NOMO-1 (cell line): ENCODE data around the gene USP24.
A peak's percentile ranks its signal among the peaks of the same experiment; 100 is the strongest.
"Not testable (repeated sequence)": the region's sequence is repeated elsewhere in the genome, so short reads cannot be mapped to it uniquely, and the experiment has no call there.

Source experiments
- DNase-seq, 2 experiments: peaks; one replicate each; lab custom pipeline; 2025; ENCODE audit not compliant: unreplicated experiment in 2 of 2; lab: John Stamatoyannopoulos, UW

The USP24 gene

DNA sequence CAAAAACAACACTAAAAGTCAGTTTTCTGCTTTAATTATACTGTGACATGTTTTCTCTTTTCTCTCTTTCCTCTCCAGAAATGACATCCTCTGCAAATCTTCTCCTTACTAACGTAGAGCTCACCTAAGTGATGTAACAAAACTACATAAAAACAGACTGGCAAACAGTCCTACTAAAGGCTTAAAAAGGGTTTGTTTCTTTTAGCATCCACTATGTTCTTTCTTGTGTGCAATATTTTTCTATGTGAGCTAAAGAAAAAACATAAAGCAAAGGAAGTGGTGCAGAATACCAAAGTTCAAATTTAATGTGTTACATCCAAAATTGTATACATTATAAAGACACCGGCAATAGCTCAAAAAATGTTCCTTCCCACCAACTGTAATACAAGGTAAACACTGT, 14.5 kb downstream of the USP24 start:
- DNase-seq, result no peak

GRCh38 chr1:55199735-55200134, 15.4 kb downstream of the USP24 start:
- not testable (repeated sequence) for DNase-seq

- no peak for DNase-seq
Measured at GRCh38 chr1:55198044-55198443, 17.1 kb downstream of the USP24 start.

DNA sequence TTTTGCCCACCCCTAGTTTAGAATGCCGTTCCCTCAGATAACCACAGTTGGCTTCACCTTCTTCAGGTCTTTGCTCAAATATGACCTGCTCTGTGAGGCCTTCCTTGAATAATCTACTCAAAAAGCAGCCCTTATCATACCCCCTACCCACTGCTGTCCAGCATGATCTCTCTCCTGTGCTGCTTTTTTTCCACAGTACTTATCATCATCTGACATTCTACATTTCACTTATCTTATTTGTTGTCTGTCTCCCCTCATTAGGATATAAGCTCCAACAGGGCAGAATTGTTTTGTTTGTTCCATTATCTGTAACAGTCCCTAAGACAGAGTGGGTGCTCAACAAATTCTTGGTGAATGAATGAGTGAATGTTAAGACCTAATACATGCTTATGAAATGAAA, 18.1 kb downstream of the USP24 start:
- no peak for DNase-seq

DNA sequence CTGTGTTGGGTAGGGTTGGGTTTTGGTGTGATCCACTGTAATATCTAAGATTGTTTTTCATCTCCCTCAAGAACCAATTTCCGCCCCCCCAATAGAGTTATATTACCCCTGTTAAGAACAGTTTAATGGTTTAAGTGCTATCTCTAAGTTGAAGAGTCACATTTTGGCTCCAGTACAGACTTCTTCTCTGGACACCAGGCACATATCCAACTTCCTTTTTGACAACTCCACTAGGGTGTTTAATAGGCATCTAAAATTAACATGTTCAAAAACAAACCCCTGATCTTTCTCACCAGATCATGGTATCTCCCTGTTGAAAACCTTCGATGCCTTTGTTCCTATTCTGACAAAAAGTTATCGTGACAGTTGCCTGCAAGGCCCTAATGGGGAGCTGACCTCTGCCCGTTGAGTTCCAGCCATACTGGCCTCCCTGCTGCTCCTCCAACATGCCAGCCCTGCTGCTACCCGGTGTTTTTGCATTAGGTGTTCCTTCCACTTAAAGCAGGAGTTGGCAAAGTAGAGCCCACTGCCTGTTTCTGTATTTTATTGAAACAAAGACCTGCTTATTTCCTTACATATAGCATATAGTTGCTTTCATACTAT, 18.6 kb downstream of the USP24 start:
- DNase-seq, result peak in 1 of 2 experiments; percentile 35

- DNase-seq, result peak; percentile 66 to 91
Measured at GRCh38 chr1:55195521-55196233, 19.5 kb downstream of the USP24 start.

DNA sequence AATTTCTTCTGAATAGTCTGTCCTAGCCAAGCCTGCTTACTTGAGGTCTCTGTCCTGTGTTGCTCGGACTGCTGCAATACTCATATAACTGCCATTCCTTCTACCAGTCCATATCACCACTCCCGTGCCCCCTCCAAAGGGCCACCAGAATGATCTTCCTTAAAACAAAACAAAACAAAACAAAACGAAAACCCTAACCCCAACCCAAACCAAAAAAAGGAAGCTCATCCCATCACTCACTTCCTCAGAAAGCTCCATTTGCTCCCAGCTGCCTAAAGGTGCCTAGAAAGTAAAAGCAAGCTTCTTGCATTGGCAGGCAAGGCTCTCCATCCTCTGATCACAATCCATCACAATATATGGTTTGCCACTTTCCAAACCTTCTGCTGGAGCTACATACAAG, 20.3 kb downstream of the USP24 start:
- peak; percentile 35 to 44 for DNase-seq

DNA sequence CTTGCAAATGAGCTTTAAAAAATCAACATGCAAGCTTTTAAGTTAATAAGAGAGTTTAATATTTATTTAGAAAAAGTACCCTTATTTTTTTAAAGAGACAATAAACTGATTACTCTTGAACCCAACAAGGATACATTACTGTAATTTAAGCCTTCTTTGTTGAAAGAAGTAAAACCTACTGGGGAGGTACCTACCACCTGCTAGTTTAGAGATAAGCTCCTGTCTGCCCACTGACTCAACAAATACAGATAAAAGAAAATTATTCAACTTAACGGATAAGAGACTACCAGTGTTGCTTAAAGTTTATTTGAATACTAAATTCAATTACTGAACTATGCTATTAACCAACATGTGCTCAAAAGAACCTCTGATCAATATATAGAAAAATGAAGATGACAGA, 23.1 kb downstream of the USP24 start:
- no peak for DNase-seq

DNA sequence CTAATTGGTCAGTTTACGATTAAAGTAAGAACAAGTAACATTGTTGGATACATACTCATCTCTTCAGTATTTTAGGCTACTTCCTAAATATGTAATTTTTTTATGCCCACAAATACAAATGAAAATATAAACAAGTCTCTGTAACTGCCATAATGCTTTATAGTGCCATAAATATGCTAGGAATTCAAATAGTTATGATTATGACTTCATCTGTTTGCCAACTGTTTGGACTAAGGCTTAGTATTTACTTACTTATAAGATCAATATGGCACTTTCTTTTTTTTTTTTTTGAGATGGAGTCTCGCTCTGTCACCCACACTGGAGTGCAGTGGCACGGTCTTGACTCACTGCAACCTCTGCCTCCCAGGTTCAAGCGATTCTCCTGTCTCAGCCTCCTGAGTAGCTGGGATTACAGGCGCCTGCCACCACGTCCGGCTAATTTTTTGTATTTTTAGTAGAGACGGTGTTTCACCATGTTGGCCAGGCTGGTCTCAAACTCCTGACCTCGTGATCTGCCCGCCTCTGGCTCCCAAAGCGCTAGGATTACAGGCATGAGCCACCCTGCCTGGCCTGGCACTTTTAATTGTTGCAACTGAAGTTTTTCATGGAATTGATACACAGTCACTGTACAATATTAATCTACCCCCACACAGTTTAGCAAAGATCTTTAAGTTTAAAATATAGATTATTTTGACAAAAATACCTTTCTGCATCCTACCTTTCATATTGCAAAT, 23.8 kb downstream of the USP24 start:
- not testable (repeated sequence) for DNase-seq

DNA sequence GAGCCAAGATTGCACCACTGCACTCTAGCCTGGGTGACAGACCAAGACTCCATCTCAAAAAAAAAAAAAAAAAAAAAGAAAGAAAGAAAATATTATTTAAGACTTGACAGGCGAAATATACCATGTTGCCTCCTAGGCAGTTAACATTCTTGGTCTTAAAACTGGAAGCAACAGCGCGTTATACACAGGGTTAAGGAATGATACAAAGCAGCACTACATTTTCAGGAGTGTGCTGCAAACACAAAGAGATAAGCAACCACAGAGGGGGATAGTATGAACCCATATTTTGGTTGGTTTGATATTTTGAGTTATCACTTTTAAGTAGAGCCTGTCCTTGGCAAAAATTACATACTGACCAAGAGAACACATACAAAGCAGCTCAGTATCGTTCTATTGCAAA, 25.1 kb downstream of the USP24 start:
- DNase-seq, result no peak

DNA sequence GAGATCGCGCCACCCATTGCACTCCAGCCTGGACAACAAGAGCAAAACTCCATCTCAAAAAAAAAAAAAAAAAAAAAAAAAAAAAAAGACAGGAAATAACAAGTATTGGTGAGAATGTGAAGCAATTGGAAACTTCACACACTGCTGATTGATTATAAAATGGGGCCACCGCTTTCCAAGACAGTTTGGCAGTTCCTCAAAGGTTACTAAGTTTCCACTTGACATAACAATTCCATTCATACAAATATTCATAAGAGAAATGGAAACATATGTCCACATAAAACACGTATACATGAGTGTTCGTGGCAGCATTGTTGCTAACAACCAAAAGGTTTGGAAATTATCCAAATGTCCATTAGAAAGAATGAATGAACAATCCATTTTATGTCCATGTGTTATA, 26.3 kb downstream of the USP24 start:
- no peak for DNase-seq

GRCh38 chr1:55185832-55186231, 29.3 kb downstream of the USP24 start:
- DNase-seq, result no peak

DNA sequence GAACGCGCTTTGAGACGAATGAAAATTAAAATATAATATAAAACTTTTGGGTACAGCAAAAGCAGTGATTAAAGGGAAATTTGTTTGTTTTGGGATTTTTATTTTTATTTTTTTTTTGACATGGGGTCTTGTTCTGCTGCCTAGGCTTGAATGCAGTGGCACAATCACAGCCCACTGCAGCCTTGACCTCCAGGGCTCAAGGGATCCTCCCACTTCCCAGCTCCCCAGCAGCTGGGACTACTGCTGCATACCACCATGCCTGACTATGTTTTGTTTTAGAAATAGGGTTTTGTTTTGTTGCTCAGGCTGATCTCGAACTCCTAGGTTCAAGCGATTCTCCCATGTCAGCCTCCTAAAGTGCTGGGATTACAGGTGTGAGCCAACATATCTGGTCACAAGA, 30.3 kb downstream of the USP24 start:
- no peak for DNase-seq

DNA sequence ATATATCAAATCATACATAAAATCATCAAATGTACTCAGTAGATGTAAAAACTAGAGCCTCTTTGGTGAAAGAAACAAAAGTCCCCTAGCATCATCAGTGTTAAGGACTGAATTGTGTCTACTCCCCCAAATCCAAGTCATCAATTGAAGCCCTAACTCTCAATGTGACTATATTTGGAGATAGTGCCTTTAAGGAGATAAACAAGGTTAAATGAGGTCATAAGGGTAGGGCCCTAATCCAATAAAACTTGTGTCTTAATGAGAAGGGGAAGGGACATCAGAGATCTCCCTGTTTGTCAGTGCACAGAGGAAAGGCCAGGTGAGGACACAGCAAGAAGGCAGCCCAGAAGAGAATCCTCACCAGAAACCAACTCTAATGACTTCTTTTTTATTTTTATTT, 33.5 kb downstream of the USP24 start:
- DNase-seq, result no peak

DNA sequence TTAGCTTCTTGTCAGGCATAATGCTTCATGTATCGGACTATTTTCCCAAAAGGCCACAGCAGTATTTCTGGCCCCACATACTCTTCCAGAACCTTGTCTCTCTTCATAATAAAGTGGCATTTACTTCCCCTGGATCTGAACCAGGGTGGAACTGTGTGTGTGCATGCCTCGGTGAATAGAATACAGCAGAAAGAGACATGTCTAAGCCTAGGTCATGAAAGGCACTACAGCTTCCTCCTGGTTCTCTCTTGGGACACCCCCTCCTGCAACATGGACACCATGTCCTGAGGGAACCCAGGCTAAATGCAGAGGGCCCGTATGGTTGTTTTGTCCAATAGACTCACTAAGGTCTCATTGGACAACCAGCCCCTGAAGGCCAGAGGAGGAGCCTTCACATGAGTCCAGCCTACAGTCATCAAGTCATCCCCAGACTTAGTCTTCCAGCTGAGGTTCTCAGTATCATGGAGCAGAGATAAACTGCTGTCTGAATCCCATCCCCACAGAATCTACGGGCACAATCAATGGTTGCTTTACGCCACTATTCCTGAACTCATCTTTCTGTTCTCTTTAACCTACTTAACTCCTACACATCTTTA, 35.0 kb downstream of the USP24 start:
- no peak for DNase-seq

GRCh38 chr1:55179177-55179835, 35.9 kb downstream of the USP24 start:
- DNase-seq, result peak; percentile 35 to 90

DNA sequence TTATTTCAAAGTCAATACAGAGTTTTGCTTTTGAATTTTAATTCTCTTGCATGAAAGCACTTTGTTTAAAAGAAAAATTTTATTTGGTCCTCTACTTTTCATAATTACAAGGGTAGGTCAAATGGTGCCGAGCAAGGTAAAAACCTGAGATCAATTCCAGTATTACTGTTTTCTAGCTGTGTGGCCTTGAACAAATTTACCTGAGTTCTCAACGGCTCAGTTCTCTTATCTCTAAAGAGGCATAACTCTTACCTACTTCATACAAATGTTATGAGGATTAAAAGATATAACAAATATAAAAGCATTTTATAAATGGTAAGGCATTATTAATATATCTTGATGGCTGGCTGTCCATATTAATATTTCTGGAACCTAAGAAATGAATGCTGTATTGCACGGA, 42.5 kb downstream of the USP24 start:
- DNase-seq, result no peak

GRCh38 chr1:55172272-55172671, 42.9 kb downstream of the USP24 start:
- DNase-seq, result no peak

DNA sequence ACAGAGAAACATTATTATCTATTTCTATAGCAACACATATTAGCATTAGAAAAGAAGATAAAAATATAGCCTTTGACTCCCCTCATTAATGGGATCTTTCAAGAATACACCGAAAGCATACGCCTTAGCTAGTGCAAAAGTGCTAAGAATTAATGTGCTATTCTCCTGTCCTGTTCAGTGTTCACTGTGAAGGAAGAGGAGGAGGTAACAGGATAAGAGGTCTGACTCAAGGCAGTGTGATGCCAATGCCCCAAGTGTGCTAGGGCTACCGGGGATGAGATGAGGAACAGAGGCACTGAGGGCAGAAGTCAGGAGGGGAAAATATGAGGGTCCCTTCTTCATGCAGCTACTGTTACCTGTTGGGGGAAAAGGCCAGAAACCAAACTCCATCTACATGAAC, 43.5 kb downstream of the USP24 start:
- no peak for DNase-seq

- no peak for DNase-seq
Measured at GRCh38 chr1:55170426-55170825, 44.7 kb downstream of the USP24 start.

- no peak for DNase-seq
Measured at GRCh38 chr1:55169126-55169525, 46.0 kb downstream of the USP24 start.
